ENCODE measurements around the gene H19. TPM values are rescaled to one million over a fixed set of nuclear protein-coding genes. Genes with fewer than 3 reads are reported as not detected.

The H19 gene
- total and polyA plus RNA-seq, 9 of the 15 experiments (the other 6 are each of a cell fraction or from before 2014, with no cell fraction given), result 0.13 to 682 (median 15.7) TPM

DNA sequence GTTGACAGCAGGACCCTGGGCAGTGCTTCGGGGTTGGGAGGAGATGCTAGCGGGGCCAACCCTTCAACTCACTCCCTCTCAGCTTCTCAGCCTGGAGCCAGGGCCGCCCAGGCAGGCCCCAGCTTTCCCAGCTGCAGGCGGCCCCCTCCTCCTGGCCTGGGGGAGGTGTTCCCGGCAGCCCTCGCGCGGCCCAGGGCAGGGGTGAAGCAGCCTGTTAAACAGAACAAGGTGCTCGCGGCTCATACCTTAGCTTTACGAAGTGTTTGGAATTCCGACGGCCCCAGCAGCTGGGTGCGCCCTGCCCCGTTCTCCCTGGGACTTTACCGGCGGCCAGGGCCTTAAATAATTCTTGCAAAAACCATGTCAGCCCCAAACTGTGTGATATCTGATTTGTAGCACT, 33.3 kb downstream of the H19 start:
- Histone ChIP-seq H3K27me3 (ENCODE audit: control insufficient read depth in 2 of 2, insufficient read depth in 2 of 2, low read length in 2 of 2) (no peaks in the 10 kb centered on the region), H3K9me1 (ENCODE audit: control insufficient read depth, insufficient read depth, low read length) (no peaks in the 10 kb centered on the region), H3K4me1 (replicated peaks in 1 of 2; ENCODE audit: control insufficient read depth in 2 of 2, insufficient read depth in 2 of 2, low read length in 2 of 2) (no peaks in the 10 kb centered on the region), H2AFZ (ENCODE audit: low read depth, low read length) (no peak overlapping the region), H3K79me2 (ENCODE audit: control insufficient read depth, insufficient read depth, low read length) (no peaks in the 10 kb centered on the region), H3K27ac (ENCODE audit: extremely low read depth, low read depth, low read length) (no peak overlapping the region), H4K20me1 (replicated peaks; ENCODE audit: control insufficient read depth, insufficient read depth, low read length) (no peaks in the 10 kb centered on the region), H3K9ac (ENCODE audit: insufficient read depth in 1 of 2, low read depth in 2 of 2, low read length in 2 of 2) (no peak overlapping the region), H3K4me2 (ENCODE audit: insufficient read depth, low read length) (no peak overlapping the region), H3K9me3 (replicated peaks; ENCODE audit: control insufficient read depth, insufficient read depth, low read depth, low read length) (no peaks in the 10 kb centered on the region), H3K4me3 (no peak overlapping the region), H3K36me3 (ENCODE audit: control insufficient read depth, insufficient read depth, low read length) (no peaks in the 10 kb centered on the region)
- in situ Hi-C loops (cut with MboI) (no loop called here), intact Hi-C loops (cut with micrococcal nuclease) (no loop called here)
- no TSS peak for BruUV-seq (replicated peaks)
- ATAC-seq (no peak; the same call in 2 of the 3 replicates), DNase-seq (ENCODE audit: extremely low read depth in 1 of 4, low spot score in 3 of 4) (no peak), FAIRE-seq (no peak)
- CTCF ChIA-PET (ENCODE audit: low intra/inter-chr PET ratio), result no interaction called here
- POLR2A ChIA-PET, result interaction anchor here (0.7 kb wide), 2 partner anchors 27 to 230 kb away, joined by 3 read pairs; no protein-coding TSS in a partner anchor
- no CpG with 5 or more reads among the region's 17 CpGs for WGBS (ENCODE audit: insufficient coverage, low coverage, missing lambda C conversion rate)
- TF ChIP-seq CBFA2T3 (IDR thresholded peaks at IDR 0.05) (no peak), SRSF3 (IDR thresholded peaks at IDR 0.05; ENCODE audit: insufficient read depth, low read length) (no peak), DLX4 (CRISPR knock-in tag; IDR thresholded peaks at IDR 0.05) (no peak), ESRRB (CRISPR knock-in tag; IDR thresholded peaks at IDR 0.05; ENCODE audit: borderline replicate concordance) (no peak), FUS (optimal IDR thresholded peaks at IDR 0.05; ENCODE audit: low read depth, low read length) (no peak), ZNF277 (CRISPR knock-in tag; IDR thresholded peaks at IDR 0.05; ENCODE audit: borderline replicate concordance) (no peak), ZNF134 (CRISPR knock-in tag; conservative IDR thresholded peaks at IDR 0.05) (no peak), ZBTB43 (CRISPR knock-in tag; IDR thresholded peaks at IDR 0.05) (no peak), TAF1 (IDR thresholded peaks at IDR 0.05; ENCODE audit: control insufficient read depth, extremely low read depth, insufficient read depth, low read length, severe bottlenecking) (no peak), EWSR1 (IDR thresholded peaks at IDR 0.05; ENCODE audit: borderline replicate concordance, low read depth, partially characterized antibody) (no peak)
- TF ChIP-seq, protein P1, sequence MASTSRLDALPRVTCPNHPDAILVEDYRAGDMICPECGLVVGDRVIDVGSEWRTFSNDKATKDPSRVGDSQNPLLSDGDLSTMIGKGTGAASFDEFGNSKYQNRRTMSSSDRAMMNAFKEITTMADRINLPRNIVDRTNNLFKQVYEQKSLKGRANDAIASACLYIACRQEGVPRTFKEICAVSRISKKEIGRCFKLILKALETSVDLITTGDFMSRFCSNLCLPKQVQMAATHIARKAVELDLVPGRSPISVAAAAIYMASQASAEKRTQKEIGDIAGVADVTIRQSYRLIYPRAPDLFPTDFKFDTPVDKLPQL (IDR thresholded peaks at IDR 0.05; ENCODE audit: extremely low read depth, insufficient read length), result no peak

Data from K562 (cell line).